Panc1 (cell line): ENCODE measurements around the gene CYTH2.

ENCODE experiments used
- CTCF ChIP-seq: fragments of 450-650 bp; IDR thresholded peaks from 2 replicates; pipeline ENCODE4 v1.5.1; 2017; ENCODE audit warnings: mild to moderate bottlenecking
- POLR2AphosphoS5 ChIP-seq: IDR thresholded peaks from 2 replicates; pipeline ENCODE4 v1.6.1; 2012; ENCODE audit warnings: mild to moderate bottlenecking, low read depth, low read length, moderate library complexity
- SIN3A ChIP-seq: IDR thresholded peaks from 2 replicates; pipeline ENCODE4 v1.6.1; 2012; ENCODE audit warnings: low read depth, mild to moderate bottlenecking, low read length, moderate library complexity, borderline replicate concordance; ENCODE audit not compliant: insufficient read depth
- TCF7L2 ChIP-seq: IDR thresholded peaks from 2 replicates; pipeline ENCODE4 v1.6.1; 2011; ENCODE audit warnings: mild to moderate bottlenecking, low read depth, low read length, inconsistent platforms

GRCh38 chr19:48478339-48479256 lies 9.4 kb downstream of the CYTH2 start:
- TF ChIP-seq POLR2AphosphoS5, result no peak
- TF ChIP-seq TCF7L2, result no peak
- no peak for TF ChIP-seq CTCF
- no peak for TF ChIP-seq SIN3A
